HG03342 (cell line): Measurements from ENCODE around the gene C8G.
A peak's percentile ranks its signal among the peaks of the same experiment; 100 is the strongest.

Experiments used
- ATAC-seq: cut with Tn5 transposase; IDR thresholded peaks from one replicate; pipeline ENCODE4 v1.9.1; 2021; ENCODE audit warnings: mild to moderate bottlenecking, moderate library complexity; ENCODE audit not compliant: unreplicated experiment

C8G gene

DNA sequence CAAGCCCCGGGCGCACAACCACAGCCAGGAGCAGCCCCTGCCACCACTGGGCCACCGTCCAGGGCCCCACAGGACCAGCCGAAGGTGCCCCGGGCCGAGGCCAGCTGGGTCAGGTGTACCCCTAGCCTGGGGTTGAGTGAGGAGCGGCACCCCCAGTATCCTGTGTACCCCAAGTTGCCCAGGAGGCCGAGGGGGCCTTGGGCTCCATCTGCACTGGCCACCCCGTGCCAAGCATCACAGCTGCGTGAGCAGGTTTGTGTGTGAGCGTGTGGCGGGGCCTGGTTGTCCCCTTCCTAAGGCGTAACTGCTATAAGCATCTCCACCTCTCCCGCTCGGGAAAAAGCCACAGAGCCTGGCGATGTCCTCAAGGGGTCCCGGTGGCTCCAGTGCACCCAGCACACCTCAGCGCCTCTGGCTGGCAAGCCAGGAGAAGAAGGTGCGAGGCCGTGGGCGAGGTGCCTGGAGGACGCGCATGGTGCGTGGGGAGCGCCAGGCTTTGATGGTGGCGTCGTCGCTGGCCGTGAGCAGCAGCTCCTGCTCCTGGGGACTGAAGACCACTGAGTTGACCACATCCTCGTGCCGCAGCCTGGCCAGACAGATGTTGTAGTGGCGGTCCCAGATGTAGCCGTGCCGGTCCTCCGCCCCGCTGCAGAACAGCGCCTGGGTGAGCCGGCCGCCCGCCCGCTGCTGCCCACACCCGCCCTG, 4.4 kb upstream of the C8G start:
- ATAC-seq, result no peak

DNA sequence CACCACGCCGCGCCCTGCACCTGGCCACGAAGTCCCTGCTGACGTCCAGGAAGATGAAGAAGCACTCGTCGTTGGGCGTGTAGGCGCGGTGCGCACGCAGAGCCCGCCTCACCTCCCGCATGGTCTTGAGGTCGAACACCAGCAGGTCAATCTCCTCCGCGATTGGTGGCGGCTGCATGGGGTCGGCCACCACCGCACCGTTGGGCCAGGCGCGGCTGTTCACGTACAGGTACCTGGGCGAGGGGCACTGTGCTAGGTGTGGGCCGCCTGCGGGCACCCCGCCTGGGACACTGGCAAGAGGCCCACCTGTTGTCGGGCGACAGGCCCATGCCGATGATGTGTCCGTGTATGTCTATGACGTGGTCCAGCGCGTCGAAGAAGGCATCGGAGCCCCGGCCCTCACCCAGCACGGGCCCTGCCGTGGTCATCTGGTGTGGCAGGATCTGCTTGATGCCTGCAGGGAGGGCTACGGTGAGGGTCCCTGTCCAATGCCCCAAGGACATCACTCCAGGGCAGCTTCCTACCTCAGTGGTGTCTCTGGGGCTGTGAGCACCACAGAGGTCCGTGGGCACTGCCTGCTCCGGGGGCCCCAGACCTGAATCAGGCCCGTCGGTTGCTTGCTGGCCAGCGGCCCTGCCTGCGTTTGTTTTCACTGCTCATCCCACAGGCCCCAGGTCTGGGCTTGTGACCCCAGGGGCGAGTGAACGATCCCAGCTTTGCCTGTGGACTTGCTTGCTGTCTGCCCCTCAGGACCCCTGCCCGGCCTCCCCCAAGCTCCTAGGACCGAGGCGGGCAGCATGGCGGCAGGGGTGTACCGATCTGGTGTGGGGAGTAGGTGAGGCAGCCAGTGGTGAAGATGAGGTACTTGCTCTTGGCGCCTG, 3.6 kb upstream of the C8G start:
- no peak for ATAC-seq

DNA sequence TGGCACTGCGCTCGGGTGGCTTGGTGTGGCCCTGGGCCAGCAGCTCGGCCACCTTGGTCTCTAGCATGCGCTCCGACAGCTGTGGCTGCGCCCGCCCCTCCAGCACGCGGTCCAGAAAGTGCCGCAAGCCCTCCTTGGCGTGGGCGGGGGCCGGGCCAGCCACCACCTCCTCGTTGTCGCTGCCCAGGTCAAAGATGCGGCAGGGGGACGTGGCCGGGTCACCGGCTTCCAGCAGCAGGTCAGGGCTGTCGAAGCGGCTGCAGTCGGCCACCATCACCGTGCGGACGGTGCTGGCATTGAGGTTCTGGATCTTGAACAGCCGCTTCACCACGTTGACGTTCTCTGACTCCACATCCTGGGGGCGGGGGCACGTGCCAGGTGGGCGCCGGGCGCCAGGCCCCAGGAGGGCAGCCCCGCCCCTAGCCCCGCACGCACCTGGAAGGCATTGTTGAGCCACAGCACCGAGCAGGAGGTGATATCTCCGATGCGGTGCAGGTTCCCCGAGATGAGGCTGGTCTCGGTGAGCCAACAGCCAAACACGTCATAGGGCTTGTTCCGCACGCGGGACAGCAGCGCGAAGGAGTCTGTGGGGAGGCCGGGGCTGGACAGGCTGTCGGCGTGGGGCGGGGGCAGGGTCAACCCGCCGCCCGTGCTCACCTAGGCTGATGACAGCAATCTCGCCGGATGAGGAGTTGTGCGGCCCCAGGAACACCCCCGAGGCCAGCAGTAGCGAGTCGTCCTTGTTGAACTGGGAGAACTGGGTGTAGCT, 2.7 kb upstream of the C8G start:
- ATAC-seq, result no peak

DNA sequence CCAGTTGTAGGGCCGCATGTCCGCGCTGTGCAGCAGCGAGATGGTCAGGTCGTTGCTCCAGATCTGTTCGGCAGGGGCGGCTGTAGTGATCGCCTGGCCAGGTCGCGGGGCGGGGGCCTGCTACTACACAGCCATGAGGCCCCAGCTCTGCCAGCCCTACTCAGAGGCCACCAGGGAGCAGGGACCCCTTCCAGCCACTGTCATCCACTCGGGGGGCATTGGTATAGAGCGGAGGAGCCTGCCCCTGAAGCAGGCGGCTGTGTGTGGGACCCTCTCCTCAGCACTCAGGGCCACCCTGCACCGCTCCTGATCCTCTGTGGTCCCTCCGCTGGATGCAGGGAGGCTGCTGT, 2.2 kb upstream of the C8G start:
- no peak for ATAC-seq

DNA sequence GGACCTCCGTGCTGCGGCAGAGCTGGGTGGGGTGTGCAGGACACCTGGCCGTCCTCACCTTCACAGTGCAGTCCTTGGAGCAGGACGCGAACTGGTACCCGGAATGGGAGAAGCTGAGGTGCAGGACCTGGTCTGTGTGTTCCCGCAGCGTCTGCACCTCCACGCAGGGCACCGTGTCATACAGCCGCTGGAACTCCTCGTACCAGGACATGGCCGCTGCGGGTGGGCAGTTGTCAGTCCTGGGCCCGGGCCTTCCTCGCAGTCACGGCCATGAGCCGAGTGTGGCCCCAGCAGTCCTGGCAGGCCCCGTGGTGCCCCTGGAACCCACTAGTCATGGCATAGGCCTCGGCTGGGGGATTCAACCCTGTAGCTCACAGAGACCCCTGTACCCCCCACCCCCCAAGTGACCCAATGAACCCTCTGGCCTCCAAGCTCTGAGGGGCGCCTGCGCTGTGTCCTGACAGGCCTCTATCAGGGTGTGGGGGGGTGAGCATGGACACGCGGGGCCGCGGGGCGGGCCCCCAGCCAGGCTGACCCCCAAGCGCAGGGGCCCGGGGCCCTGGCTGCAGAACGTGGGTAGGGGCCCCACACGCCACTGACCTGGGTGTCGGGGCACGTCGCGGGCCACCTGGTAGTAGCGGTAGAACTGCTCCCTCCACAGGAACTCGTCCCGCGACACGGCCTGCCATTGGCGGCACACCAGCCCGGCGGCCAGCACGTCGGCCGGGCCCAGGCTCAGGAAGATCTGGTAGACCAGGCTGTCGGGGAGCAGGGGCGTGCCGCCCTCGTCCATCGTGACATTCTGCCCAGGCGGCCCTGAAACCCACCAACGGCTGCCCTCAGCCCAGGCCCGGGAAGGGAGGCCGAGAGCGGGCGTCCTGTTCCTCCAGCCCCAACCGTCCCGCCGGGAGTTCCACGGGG, 1.5 kb upstream of the C8G start:
- ATAC-seq, result peak; percentile 7

DNA sequence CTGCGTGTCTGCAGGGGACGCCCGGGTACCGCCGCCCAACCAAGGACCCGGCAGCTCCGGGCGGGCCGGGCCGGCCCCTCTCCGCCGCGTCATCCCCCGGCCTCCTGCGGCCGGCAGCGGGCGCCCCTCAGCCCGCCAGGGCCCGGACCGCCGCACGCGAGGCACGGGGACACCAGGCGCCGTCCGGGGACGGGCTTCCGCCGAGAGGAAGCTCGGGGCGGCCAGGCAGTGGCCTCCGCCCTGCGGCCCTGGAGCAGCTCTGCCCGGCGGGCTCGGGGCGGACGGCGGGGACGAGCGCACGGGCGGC, 878 bp upstream of the C8G start:
- ATAC-seq, result peak; percentile 39

DNA sequence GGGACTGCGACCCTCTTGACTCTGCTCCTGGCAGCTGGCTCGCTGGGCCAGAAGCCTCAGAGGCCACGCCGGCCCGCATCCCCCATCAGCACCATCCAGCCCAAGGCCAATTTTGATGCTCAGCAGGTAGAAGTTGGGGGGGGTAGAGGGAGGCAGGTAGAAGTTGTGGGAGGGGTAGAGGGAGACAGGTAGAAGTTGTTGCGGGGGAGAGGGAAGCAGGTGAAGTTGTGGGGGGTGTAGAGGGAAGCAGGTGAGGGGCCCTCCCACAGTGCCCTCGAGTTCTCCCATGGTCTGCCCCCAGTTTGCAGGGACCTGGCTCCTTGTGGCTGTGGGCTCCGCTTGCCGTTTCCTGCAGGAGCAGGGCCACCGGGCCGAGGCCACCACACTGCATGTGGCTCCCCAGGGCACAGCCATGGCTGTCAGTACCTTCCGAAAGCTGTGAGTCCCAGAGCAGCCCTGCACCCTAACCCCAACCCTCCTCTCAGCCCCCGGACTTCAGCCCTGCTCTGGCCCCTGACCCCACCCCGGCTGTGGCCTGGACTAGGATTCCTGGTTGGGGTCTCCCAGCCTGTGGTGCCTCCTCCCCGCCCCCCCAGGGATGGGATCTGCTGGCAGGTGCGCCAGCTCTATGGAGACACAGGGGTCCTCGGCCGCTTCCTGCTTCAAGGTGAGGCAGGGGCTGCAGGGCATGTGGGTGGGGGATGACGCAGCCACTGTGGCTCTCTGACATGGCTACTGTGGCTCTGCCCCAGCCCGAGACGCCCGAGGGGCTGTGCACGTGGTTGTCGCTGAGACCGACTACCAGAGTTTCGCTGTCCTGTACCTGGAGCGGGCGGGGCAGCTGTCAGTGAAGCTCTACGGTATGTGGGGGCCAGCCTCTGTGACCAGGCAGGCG, 537 bp downstream of the C8G start:
- ATAC-seq, result no peak

DNA sequence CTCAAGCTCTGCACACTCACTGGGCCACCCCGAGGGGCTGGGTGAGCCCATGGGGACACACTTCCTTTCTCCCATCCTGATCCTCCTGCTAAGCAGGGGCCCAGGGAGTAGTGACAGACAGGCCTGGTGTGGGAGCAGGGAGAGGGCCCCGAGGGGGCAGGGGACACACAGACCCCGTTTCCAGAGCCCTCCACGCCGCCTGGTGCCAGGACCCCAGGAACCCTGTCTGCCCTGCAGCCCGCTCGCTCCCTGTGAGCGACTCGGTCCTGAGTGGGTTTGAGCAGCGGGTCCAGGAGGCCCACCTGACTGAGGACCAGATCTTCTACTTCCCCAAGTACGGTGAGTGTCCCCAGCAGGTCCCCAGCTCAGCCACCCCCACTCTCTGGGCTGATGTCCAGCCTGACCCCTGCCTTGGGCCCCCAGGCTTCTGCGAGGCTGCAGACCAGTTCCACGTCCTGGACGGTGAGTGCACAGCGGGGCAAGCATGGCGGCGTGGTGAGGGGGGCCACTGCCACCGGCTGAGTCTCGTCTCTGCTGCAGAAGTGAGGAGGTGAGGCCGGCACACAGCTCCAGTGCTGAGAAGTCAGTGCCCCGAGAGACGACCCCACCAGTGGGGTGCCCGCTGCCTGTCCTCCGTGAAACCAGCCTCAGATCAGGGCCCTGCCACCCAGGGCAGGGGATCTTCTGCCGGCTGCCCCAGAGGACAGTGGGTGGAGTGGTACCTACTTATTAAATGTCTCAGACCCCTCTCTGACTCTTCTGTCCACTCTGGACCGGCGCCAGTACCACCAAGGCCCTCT, 1.4 kb downstream of the C8G start:
- no peak for ATAC-seq

DNA sequence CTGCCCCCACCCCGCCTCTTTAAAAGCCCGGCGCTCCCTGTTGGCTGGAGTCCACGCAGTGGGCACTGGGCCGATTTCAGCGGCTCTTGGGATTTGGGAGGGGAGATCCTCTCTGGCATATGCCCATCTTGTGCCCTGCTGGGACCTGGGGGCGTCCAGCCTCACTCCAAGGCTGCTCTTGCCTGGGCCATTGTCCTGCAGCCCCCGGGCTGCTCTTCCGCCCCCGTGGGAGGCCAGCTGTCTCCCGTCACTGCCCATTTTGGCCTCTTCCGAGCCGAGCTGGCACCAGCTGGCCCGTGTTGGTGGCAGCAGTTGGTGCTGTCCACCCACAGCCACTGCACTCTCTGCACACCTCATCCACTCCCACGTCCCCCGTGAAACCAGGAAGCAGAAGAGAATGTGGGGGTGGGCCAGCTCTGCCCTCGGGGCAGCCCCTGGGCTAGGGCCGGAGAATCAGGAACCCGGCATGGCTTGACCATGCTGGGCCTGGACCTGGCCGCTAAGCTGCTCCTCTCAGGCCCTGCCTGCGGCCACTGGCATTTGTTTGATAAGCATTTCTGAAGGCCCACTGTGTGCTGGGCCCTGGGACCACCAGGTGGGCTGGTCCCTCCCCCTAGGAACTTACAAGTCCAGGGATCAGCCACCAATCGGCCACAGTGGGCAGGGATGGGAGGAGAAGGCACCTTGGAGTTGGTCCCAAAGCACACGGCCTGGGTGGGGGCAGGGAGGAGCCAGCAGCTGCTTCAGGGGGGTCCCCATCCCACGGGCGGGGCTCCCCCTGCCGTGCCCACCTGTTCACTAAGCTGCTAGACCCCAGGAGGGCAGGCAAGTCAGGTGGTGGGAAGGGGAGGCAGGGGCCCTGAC, 2.2 kb downstream of the C8G start:
- no peak for ATAC-seq

DNA sequence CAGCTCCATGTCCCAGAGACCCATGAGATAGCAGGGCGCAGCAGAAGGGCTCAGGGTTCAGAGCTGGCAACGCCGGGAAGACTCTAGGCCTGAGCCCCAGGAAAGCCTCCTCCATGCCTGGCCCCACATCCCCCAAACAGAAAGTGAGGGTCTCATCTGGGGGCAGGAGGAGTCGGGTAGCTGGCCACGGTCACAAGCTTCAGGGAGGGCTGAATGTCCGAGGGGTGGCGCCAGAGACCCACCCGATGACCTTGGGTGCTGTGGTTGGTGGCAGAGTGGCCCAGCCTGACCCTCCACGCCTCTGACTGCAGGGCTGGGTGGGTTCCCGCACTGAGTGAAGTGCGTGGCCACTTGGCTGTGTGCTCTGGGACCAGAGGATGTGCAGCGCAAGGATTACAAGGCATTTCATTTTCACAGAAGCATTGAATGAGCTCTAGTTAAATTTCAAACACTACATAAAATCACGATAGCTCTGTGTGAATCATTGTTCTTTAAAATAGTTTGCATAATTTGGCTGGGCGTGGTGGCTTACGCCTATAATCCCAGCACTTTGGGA, 3.0 kb downstream of the C8G start:
- no peak for ATAC-seq

DNA sequence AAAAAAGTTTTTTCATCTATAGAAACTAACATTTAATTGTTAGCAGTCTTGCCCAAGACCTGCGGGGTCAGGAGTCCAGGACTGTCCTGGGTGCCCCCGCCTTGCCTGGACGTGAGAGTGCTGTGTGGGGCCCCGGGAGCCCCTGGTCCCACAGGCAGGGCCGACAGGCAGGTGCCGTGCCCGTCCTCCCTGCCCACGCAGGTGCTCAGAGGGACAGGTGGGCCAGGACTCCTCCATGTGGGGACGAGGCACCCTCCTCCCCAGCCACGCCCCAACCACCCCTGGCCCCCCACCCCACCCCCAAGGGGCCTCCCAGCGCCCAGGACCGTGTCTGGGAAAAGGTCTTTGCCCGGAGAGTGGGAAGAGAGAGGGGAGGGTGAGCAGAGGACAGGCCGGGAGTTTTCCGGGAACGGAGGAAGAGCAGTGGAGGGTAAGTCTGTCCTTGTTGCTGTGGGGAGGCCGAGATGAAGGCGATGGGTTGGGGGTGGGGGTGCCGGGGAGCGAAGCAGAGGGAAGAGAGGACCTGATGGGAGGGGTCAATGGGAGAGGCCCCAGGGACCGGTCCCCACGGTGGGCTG, 4.3 kb downstream of the C8G start:
- no peak for ATAC-seq

DNA sequence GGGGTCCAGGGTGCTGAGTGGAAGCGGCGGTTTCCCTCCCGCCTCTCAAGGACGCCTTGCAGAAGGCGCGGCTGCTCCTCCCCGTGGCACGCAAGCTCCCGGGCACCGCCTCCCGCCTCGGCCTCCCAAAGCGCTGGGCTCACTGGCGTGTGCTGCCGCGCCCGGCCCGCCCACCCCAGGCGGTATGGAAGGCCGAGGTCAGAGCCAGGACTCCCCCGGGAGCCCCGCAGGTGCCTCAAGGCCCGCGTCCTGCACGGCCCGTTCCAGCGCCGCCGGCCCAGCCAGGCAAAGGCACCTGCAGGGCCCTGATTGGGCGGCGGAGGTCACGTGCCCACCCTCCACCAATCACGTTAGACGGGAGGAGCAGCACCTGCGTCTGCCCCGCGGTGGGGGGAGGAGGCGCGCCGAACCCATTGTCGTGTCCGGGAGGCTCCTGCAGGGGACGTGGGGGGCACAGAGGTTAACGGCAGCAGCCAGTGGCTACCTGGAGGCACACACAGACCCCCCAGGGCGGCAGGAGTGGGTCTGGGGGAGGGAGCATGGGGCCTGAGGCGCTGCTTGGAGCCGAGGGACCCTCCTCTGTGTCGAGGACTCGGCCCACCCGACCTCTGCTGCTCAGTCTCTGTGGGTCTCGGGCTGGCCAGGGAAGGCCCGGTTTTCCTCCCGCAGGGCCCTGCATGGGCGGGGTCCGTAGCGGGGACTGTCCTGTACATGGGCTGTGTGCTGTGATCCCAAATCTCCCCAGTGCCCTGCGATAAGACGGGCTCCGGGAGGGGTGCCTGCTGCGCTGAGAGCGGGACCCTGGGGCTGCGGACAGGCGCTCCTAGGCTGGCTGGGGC, 5.0 kb downstream of the C8G start:
- ATAC-seq, result peak; percentile 83

DNA sequence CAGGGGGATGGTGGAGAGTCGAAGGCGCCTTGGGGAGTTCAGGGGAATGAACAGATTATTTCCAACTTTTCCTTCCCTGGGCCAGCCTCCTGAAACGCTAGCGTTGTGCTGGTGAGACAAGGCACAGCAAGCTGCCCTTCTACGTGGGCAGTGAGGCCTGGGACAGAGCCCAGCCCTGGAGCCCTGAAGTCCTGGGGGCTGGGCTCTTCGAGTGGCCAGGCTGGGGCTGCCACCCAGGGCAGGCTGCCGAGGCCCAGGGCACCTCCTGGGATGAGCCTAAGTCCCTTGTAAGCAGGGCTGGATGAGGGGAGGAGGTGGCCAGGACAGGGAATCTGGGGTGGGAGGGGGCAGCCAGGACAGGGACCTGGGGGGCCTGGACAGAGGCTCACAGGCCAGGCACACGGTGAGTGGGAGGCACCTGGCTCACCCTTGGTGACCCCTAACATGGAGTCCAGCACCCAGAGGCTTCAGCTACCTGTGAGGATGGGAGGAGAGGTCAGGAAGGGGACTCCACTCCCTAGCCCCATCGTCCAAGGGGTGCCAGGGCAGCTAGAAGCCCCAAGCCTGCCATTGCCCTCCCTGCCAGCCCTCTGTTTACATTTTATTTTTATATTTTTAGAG, 5.7 kb downstream of the C8G start:
- ATAC-seq, result no peak

DNA sequence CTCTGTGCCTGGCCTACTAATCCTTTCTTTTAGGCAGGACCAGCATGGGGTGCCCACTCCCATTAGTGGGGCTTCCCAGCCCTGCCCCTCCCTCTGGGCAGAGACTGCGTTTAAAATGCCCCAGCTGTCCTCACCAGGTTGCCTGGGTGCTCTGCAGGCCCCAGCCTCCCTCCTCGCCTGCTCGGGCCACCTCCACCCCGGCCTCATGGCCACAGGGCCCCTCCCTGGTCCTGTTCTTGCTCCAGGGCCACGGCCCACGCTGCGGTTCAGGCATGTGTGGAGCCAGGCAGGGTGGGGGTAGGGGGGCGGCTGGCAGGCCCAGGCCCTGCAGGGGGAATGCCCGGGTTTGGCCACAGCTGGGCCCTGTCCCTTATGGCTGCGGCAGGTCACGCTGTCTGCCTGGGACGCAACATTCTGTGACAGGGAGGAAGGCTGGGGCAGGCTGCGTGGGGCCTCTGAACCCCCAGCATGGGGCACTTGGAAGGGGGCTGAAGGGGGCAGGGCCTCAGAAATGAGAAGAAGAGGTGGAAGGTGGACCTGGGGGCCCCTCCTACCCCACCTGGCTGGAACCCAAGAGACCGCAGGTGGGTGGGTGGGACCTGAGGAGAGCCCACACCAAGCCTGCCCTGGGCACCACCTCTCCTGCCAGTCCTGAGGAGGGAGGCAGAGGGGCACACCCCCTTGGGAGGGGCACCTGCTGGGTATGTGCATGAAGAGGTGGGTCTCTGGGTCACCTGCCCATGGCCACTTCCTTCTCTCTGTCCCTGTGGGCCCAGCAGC, 6.7 kb downstream of the C8G start, which contains the start of gene LCN12:
Gene LCN12 (plus strand): TSS at position 733 of the 780 bp plus-strand sequence. CDS start 55 bp downstream, outside the sequence.
- ATAC-seq, result no peak

DNA sequence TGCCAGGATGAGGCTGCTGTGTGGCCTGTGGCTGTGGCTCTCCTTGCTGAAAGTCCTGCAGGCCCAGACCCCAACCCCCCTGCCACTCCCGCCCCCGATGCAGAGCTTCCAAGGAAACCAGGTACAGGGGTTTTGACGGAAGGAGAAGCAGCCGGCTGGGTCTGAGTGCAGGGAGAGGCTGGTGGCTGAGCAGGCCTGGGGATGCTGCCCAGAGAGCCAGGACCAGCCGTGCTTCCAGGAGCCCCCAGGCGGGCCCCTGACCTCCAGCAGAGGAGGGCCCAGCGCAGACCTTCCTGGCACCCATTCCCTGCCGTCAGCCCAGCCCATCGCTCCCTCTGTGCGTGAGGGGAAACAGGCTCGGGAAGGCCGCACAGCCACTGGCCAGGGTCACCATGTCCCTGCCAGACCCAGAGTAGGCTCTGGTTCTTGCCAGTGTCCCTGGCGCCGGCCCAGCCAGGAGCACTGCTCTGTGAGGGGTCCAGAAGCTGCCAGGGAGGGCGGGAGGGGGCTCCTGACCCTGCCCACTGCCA, 7.3 kb downstream of the C8G start:
- no peak for ATAC-seq
